K562 treated with DMSO at 1 percent for 12 hours (cell line): ENCODE results near the gene PDE4C. TPM values are rescaled to one million over a fixed set of nuclear protein-coding genes. Genes with fewer than 3 reads are reported as not detected.

Source experiments
- total RNA-seq: library from RNA; unstranded; fragments of 300-600 nt; gene quantifications from 2 replicates; pipeline ENCODE4 v1.2.3, GENCODE V29; 2022; ENCODE audit not compliant: insufficient read depth

PDE4C gene
- not detected in 2 replicates for total RNA-seq

DNA sequence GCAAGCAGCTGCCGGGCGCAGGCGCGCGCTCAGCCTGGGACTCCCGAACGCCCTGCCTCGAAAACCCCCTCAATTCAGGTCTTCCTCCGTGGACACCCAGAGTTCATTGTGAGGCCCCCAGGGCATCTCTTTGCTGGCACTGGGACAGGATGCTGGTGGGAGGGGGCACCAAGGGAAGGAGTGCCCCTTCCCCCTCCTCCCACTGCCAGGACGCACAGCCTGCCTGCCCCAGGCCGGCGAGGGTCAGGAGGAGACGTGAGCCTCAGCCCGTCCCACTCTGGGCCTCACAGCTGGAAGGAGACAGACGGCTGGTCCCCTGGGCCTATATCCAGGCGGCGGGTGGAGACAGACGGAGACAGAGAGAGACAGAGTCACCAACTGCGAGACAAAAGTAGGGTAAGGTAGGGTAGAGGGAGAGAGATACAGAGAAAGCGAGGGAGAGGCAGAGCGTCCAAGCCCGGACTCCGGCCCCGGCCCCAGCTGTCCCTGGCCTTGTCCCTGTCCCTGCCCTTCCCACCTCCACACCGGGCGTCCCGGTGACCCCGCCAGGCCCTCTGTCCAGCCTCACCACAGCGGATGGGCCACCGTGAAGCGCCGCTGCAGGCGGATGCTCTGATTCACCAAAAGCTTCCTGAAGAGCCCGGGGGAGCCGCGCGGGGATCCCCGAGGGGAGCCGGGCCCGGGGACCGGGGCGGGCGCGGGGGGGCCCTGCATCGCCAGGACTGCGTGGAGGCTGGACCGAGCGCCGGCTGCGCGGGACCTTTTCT lies at the start of gene PDE4C:
Gene PDE4C, minus strand, starts transcription at position 737 of the 767 bp plus-strand sequence. Its CDS starts 23 bp downstream, at position 714.

DNA sequence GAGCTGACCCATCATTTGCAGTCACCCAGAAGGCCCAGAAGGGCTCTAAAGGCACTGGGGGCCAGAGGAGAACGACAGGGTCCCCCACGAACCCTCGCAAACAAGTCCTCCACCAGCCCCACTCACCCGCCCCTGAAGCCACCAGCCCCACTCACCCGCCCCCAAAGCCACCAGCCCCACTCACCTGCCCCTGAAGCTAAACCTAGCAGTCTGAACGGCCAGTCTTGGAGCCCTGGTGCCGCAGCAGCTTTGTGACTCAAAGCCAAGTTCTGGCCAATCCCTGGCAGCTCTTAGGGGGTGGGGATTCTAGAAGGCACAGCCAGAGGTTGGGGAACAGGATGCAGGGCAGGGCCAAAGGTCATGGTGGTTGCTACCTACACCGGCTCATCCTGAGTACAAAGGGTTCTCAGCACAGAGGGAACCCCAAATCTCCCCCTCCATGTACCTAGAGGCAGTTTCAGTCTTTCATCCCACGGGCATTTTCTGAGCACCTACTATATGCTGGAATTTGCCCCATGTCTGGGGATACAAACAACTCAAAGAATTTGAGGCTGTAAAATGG lies 48.1 kb upstream of the PDE4C start, which contains the start of gene IQCN:
Gene IQCN, minus strand, starts transcription at position 234 of the 562 bp plus-strand sequence. CDS start 4,974 bp downstream, outside the sequence.

DNA sequence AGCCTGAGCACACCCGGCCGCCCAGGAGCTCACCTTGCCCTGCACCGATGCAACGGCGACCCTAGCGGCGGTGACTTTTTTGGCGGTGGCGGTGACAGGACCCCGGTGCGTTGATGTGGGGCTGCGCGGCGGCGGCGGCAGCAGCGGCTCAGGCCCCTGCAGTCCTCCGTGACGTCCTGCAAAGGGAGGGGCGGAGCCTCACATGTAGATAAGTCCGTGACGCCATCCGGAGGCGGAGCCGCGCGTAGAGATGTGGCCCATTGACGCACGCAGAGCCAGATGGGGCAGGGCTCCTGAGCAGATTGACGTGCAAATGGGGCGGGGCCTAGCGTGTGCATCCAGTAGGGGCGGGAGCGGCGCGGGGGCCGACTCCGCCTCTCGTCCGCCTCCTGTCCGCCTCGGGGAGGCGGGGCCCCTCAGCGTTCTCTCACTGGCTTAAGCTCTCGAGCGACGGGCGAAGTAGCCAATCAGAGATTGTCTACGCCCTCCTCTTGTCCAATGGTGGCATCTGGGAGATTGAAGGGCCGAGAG lies 22.3 kb downstream of the PDE4C start, which contains the start of gene RAB3A:
Gene RAB3A, minus strand, starts transcription at position 180 of the 531 bp plus-strand sequence. CDS start 1,302 bp downstream, outside the sequence.

GRCh38 chr19:18192673-18193387 lies 33.4 kb downstream of the PDE4C start, which contains the start of gene MPV17L2:
Gene MPV17L2, plus strand, starts transcription at chr19:18193218. Its CDS starts 64 bp downstream, at chr19:18193282.

Other genes starting within 250 kb of the PDE4C start
- gene ARRDC2, start 218.3 kb downstream of the PDE4C start, total RNA-seq = 20.7 and 27.8 TPM in 2 replicates
- gene IL12RB1, start 139.5 kb downstream of the PDE4C start, total RNA-seq = not detected in 2 replicates
- gene MAST3, start 128.7 kb downstream of the PDE4C start, total RNA-seq = 4.6 and 13.5 TPM in 2 replicates
- 5.0 and 19.5 TPM in 2 replicates for gene PIK3R2, start 73.3 kb downstream of the PDE4C start, total RNA-seq
- gene IFI30, start 52.6 kb downstream of the PDE4C start, total RNA-seq = 92.4 and 92.6 TPM in 2 replicates
- gene MPV17L2, start 33.2 kb downstream of the PDE4C start, total RNA-seq = 46.3 and 49.7 TPM in 2 replicates
- gene RAB3A, start 22.4 kb downstream of the PDE4C start, total RNA-seq = 1.8 and 3.7 TPM in 2 replicates
- 1.1 and 1.6 TPM in 2 replicates for gene IQCN, start 48.0 kb upstream of the PDE4C start, total RNA-seq
- 223 and 258 TPM in 2 replicates for gene JUND, start 55.2 kb upstream of the PDE4C start, total RNA-seq
- 274 and 320 TPM in 2 replicates for gene LSM4, start 96.6 kb upstream of the PDE4C start, total RNA-seq
- 29.5 and 31.0 TPM in 2 replicates for gene PGPEP1, start 114.2 kb upstream of the PDE4C start, total RNA-seq
- 360 and 415 TPM in 2 replicates for gene GDF15, start 159.7 kb upstream of the PDE4C start, total RNA-seq
- gene LRRC25, start 171.2 kb upstream of the PDE4C start, total RNA-seq = 3.1 and 3.3 TPM in 2 replicates
- gene SSBP4, start 193.0 kb upstream of the PDE4C start, total RNA-seq = 103 and 117 TPM in 2 replicates
- gene ISYNA1, start 211.7 kb upstream of the PDE4C start, total RNA-seq = 221 and 238 TPM in 2 replicates